ENCODE data around the gene BHLHE40. TPM values are rescaled to one million over a fixed set of nuclear protein-coding genes. Genes with fewer than 3 reads are reported as not detected.

Gene BHLHE40
- polyA plus RNA-seq, 3 donors: 20.2 to 167 (median 23.4) TPM

DNA sequence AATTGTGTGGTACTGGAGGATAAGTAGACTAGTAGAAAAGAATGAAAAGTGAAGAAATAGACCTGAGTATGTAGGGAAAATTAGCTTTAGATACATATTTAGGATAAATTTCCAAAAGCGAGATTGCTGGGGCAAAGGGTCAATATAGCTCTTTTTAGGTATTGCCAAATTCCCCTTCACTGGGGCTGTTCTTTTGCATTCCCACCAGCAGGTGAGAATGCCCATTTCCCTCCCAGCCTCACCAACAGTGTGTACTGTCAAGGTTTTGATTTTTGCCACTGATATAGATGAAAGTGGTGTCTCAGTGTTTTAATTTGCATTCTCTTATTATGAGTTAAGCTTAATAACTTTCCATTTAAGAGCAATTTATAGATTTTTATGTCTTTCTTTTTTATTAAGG, 35.7 kb upstream of the BHLHE40 start:
- no peaks in the 10 kb centered on the region for H3K79me2 ChIP-seq (ENCODE audit: insufficient read depth, low read length)
- Mint-ChIP-seq H3K27me3 (ENCODE audit: low read depth in 3 of 3) (no peaks in the 10 kb centered on the region), H3K27ac (peak overlapping the region in 1 of 7 donors; percentile 36), H3K4me1 (no peaks in the 10 kb centered on the region), H3K4me3 (no peak overlapping the region), H3K36me3 (no peaks in the 10 kb centered on the region), H3K9me3 (no peaks in the 10 kb centered on the region)
- TF ChIP-seq, protein P1, sequence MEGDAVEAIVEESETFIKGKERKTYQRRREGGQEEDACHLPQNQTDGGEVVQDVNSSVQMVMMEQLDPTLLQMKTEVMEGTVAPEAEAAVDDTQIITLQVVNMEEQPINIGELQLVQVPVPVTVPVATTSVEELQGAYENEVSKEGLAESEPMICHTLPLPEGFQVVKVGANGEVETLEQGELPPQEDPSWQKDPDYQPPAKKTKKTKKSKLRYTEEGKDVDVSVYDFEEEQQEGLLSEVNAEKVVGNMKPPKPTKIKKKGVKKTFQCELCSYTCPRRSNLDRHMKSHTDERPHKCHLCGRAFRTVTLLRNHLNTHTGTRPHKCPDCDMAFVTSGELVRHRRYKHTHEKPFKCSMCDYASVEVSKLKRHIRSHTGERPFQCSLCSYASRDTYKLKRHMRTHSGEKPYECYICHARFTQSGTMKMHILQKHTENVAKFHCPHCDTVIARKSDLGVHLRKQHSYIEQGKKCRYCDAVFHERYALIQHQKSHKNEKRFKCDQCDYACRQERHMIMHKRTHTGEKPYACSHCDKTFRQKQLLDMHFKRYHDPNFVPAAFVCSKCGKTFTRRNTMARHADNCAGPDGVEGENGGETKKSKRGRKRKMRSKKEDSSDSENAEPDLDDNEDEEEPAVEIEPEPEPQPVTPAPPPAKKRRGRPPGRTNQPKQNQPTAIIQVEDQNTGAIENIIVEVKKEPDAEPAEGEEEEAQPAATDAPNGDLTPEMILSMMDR (IDR thresholded peaks at IDR 0.05): no peak
- H3K4me3 ChIP-seq (replicated peaks in 1 of 3; ENCODE audit: low read depth in 2 of 3, low read length in 3 of 3): no peak overlapping the region
- no peaks in the 10 kb centered on the region for H3K27me3 ChIP-seq (ENCODE audit: control insufficient read depth in 2 of 2, insufficient read depth in 2 of 2, low read length in 2 of 2)
- no peak overlapping the region for H3K9ac ChIP-seq (ENCODE audit: insufficient read depth, low read length, poor library complexity, severe bottlenecking)
- no peaks in the 10 kb centered on the region for H3K4me1 ChIP-seq (ENCODE audit: control insufficient read depth in 1 of 2, insufficient read depth in 2 of 2, low read length in 2 of 2)
- no peak overlapping the region for H2AFZ ChIP-seq (ENCODE audit: insufficient read depth, low read depth, low read length, poor library complexity, severe bottlenecking)
- no peak for DNase-seq
- no peaks in the 10 kb centered on the region for H3K9me3 ChIP-seq (replicated peaks in 1 of 2; ENCODE audit: control insufficient read depth in 1 of 2, insufficient read depth in 1 of 2, low read length in 2 of 2)
- WGBS (ENCODE audit: insufficient coverage): no CpG with 5 or more reads among the region's 1 CpG
- H3K36me3 ChIP-seq (replicated peaks in 1 of 2; ENCODE audit: control insufficient read depth in 1 of 2, insufficient read depth in 2 of 2, low read length in 2 of 2): no peaks in the 10 kb centered on the region
- no peaks in the 10 kb centered on the region for H4K20me1 ChIP-seq (ENCODE audit: insufficient read depth, low read length)
- no peak overlapping the region for H3K27ac ChIP-seq (ENCODE audit: low read depth in 1 of 2, low read length in 2 of 2)
- H3K4me2 ChIP-seq (replicated peaks; ENCODE audit: extremely low read depth, low read length, poor library complexity, severe bottlenecking): no peak overlapping the region
- intact Hi-C loops (cut with micrococcal nuclease): no loop called here

DNA sequence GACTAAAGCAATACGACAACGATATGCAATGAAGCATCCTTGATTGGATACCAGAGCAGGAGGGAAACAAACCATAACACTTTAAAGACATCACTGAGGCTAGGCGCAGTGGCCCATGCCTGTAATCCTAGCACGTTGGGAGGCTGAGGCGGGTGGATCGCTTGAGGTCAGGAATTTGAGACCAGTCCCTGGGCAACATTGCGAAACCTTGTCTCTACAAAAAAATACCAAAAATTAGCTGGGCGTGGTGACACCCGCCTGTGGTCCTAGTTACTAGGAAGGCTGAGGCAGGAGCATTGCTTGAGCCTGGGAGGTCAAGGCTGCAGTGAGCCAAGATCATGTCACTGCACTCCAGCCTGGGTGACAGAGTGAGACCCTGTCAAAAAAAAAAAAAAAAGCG, 33.9 kb upstream of the BHLHE40 start:
- no peaks in the 10 kb centered on the region for H3K9me3 Mint-ChIP-seq
- 100% methylated on average over 3 of the region's 10 CpGs for WGBS (ENCODE audit: insufficient coverage)
- no peaks in the 10 kb centered on the region for H3K27me3 ChIP-seq (ENCODE audit: control insufficient read depth in 2 of 2, insufficient read depth in 2 of 2, low read length in 2 of 2)
- H3K4me1 ChIP-seq (ENCODE audit: control insufficient read depth in 1 of 2, insufficient read depth in 2 of 2, low read length in 2 of 2): peaks cover 8 to 9% of the 10 kb centered on the region in 2 donors
- no peak overlapping the region for H3K4me3 Mint-ChIP-seq
- H3K9me3 ChIP-seq (replicated peaks in 1 of 2; ENCODE audit: control insufficient read depth in 1 of 2, insufficient read depth in 1 of 2, low read length in 2 of 2): no peaks in the 10 kb centered on the region
- no peaks in the 10 kb centered on the region for H3K79me2 ChIP-seq (ENCODE audit: insufficient read depth, low read length)
- intact Hi-C loops (cut with micrococcal nuclease): no loop called here
- TF ChIP-seq, protein P1 (IDR thresholded peaks at IDR 0.05): no peak
- H3K4me1 Mint-ChIP-seq: peaks cover 12% of the 10 kb centered on the region
- no peak overlapping the region for H3K4me2 ChIP-seq (replicated peaks; ENCODE audit: extremely low read depth, low read length, poor library complexity, severe bottlenecking)
- no peaks in the 10 kb centered on the region for H3K36me3 ChIP-seq (replicated peaks in 1 of 2; ENCODE audit: control insufficient read depth in 1 of 2, insufficient read depth in 2 of 2, low read length in 2 of 2)
- no peaks in the 10 kb centered on the region for H4K20me1 ChIP-seq (ENCODE audit: insufficient read depth, low read length)
- H2AFZ ChIP-seq (ENCODE audit: insufficient read depth, low read depth, low read length, poor library complexity, severe bottlenecking): no peak overlapping the region
- no peak for DNase-seq
- no peak overlapping the region for H3K27ac Mint-ChIP-seq
- no peak overlapping the region for H3K27ac ChIP-seq (ENCODE audit: low read depth in 1 of 2, low read length in 2 of 2)
- no peaks in the 10 kb centered on the region for H3K27me3 Mint-ChIP-seq (ENCODE audit: low read depth in 3 of 3)
- H3K36me3 Mint-ChIP-seq: no peaks in the 10 kb centered on the region
- H3K4me3 ChIP-seq (replicated peaks in 1 of 3; ENCODE audit: low read depth in 2 of 3, low read length in 3 of 3): no peak overlapping the region
- no peak overlapping the region for H3K9ac ChIP-seq (ENCODE audit: insufficient read depth, low read length, poor library complexity, severe bottlenecking)
